ENCODE data around the gene MPRIP.

MPRIP gene

GRCh38 chr17:17149520-17150447, 107.5 kb downstream of the MPRIP start:
- no peak overlapping the region for H3K27ac ChIP-seq (ENCODE audit: extremely low read depth, low read depth, low read length)
- POLR2A ChIA-PET = interaction anchor here (0.6 kb wide), 1 partner anchor 76 kb away, joined by 3 read pairs; no protein-coding TSS in a partner anchor
- CTCF ChIA-PET = interaction anchor here (0.6 to 1.0 kb wide), 5 partner anchors 8 to 729 kb away, joined by 3 read pairs; no protein-coding TSS in a partner anchor
- H3K36me3 ChIP-seq (ENCODE audit: control insufficient read depth in 2 of 2, insufficient read depth in 1 of 2, low read length in 2 of 2) = peaks cover 26 to 94% of the 10 kb centered on the region in 2 experiments
- TF ChIP-seq GLI2 (tag by site-specific recombination; IDR thresholded peaks at IDR 0.05; ENCODE audit: borderline replicate concordance, low read depth) (no peak), ZNF664 (tag by site-specific recombination; IDR thresholded peaks at IDR 0.05) (no peak), ZBTB21 (tag by site-specific recombination; IDR thresholded peaks at IDR 0.05) (no peak), ZNF302 (tag by site-specific recombination; IDR thresholded peaks at IDR 0.05; ENCODE audit: low read depth) (no peak), ZNF510 (tag by site-specific recombination; IDR thresholded peaks at IDR 0.05; ENCODE audit: insufficient replicate concordance) (no peak), ZNF600 (tag by site-specific recombination; IDR thresholded peaks at IDR 0.05) (no peak), ZNF596 (tag by site-specific recombination; IDR thresholded peaks at IDR 0.05) (no peak), KLF10 (tag by site-specific recombination; IDR thresholded peaks at IDR 0.05) (no peak), HOXD13 (CRISPR knock-in tag; IDR thresholded peaks at IDR 0.05; ENCODE audit: borderline replicate concordance) (no peak), ZNF561 (tag by site-specific recombination; IDR thresholded peaks at IDR 0.05; ENCODE audit: borderline replicate concordance) (no peak), ELK4 (IDR thresholded peaks at IDR 0.05; ENCODE audit: borderline replicate concordance, low read depth, low read length) (no peak), ZNF792 (tag by site-specific recombination; IDR thresholded peaks at IDR 0.05) (no peak), ZNF624 (tag by site-specific recombination; IDR thresholded peaks at IDR 0.05) (no peak), ZNF521 (tag by site-specific recombination; IDR thresholded peaks at IDR 0.05) (no peak), PBX3 (CRISPR knock-in tag; IDR thresholded peaks at IDR 0.05) (no peak)
- TF ChIP-seq, protein P1, sequence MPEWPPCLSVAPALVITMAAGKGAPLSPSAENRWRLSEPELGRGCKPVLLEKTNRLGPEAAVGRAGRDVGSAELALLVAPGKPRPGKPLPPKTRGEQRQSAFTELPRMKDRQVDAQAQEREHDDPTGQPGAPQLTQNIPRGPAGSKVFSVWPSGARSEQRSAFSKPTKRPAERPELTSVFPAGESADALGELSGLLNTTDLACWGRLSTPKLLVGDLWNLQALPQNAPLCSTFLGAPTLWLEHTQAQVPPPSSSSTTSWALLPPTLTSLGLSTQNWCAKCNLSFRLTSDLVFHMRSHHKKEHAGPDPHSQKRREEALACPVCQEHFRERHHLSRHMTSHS (tag by site-specific recombination; IDR thresholded peaks at IDR 0.05) = no peak
- TF ChIP-seq, protein P2, sequence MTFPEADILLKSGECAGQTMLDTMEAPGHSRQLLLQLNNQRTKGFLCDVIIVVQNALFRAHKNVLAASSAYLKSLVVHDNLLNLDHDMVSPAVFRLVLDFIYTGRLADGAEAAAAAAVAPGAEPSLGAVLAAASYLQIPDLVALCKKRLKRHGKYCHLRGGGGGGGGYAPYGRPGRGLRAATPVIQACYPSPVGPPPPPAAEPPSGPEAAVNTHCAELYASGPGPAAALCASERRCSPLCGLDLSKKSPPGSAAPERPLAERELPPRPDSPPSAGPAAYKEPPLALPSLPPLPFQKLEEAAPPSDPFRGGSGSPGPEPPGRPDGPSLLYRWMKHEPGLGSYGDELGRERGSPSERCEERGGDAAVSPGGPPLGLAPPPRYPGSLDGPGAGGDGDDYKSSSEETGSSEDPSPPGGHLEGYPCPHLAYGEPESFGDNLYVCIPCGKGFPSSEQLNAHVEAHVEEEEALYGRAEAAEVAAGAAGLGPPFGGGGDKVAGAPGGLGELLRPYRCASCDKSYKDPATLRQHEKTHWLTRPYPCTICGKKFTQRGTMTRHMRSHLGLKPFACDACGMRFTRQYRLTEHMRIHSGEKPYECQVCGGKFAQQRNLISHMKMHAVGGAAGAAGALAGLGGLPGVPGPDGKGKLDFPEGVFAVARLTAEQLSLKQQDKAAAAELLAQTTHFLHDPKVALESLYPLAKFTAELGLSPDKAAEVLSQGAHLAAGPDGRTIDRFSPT (tag by site-specific recombination; IDR thresholded peaks at IDR 0.05) = no peak
- no peak overlapping the region for H3K4me3 ChIP-seq (ENCODE audit: low read depth, low read length)
- no peaks in the 10 kb centered on the region for H3K9me3 ChIP-seq (ENCODE audit: control insufficient read depth, insufficient read depth, low read depth, low read length)
- no peaks in the 10 kb centered on the region for H3K4me1 ChIP-seq (ENCODE audit: control insufficient read depth, insufficient read depth, low read length)

GRCh38 chr17:17150448-17150800, 108.2 kb downstream of the MPRIP start:
- H3K9me3 ChIP-seq (ENCODE audit: control insufficient read depth, insufficient read depth, low read depth, low read length) = no peaks in the 10 kb centered on the region
- CTCF ChIA-PET = interaction anchor here (0.7 to 1.9 kb wide), 2 partner anchors 8 to 418 kb away, joined by 3 to 11 read pairs; no protein-coding TSS in a partner anchor
- H3K4me1 ChIP-seq (ENCODE audit: control insufficient read depth, insufficient read depth, low read length) = no peaks in the 10 kb centered on the region
- peaks cover 31 to 94% of the 10 kb centered on the region in 2 experiments for H3K36me3 ChIP-seq (ENCODE audit: control insufficient read depth in 2 of 2, insufficient read depth in 1 of 2, low read length in 2 of 2)
- no peak overlapping the region for H3K27ac ChIP-seq (ENCODE audit: extremely low read depth, low read depth, low read length)
- POLR2A ChIA-PET = no interaction called here
- no peak overlapping the region for H3K4me3 ChIP-seq (ENCODE audit: low read depth, low read length)
- no peak for TF ChIP-seq ZNF311 (tag by site-specific recombination; IDR thresholded peaks at IDR 0.05; ENCODE audit: borderline replicate concordance)
- no peak for TF ChIP-seq ZNF174 (tag by site-specific recombination; IDR thresholded peaks at IDR 0.05)
- TF ChIP-seq ZNF664 (tag by site-specific recombination; IDR thresholded peaks at IDR 0.05) = no peak
- no peak for TF ChIP-seq ZNF23 (tag by site-specific recombination; IDR thresholded peaks at IDR 0.05; ENCODE audit: borderline replicate concordance)
- TF ChIP-seq REST (tag by site-specific recombination; IDR thresholded peaks at IDR 0.05) = no peak
